Tibial nerve (tissue), 3 donors: ENCODE data around the gene FAAP20.

Source experiments
- EP300 ChIP-seq, 2 donors: sonication (generic); formaldehyde crosslinking; IDR thresholded peaks; one replicate each; pipeline ENCODE4 v1.6.1; 2017; ENCODE audit warnings: antibody characterized with exemption in 2 of 2, mild to moderate bottlenecking in 1 of 2
- POLR2A ChIP-seq, 2 donors: fragments of 450-650 bp; IDR thresholded peaks; one replicate each; pipeline ENCODE4 v1.6.1; 2017; ENCODE audit warnings: antibody characterized with exemption in 2 of 2, mild to moderate bottlenecking in 2 of 2, moderate library complexity in 2 of 2

DNA sequence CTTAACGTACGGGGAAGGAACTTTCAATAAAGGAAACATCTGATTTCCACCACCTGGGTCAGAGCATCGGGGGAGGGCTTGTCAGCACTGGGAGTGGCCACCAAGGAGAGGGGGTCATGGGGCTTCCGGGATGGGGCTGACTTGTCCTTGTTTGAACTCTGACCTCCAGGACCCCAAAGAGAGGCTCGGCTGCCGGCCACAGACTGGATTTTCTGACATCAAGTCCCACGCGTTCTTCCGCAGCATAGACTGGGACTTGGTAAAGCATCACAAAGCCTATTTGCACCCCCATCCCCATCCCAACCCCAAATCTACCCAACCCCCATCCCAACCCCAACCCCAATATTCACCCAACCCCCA, 19.5 kb downstream of the FAAP20 start:
- TF ChIP-seq POLR2A (IDR thresholded peaks at IDR 0.05): no peak
- no peak for TF ChIP-seq EP300 (IDR thresholded peaks at IDR 0.05)
